ENCODE data around the gene ILF2.
"Not testable (repeated sequence)": the region's sequence is repeated elsewhere in the genome, so short reads cannot be mapped to it uniquely, and the experiment has no call there.

The ILF2 gene

DNA sequence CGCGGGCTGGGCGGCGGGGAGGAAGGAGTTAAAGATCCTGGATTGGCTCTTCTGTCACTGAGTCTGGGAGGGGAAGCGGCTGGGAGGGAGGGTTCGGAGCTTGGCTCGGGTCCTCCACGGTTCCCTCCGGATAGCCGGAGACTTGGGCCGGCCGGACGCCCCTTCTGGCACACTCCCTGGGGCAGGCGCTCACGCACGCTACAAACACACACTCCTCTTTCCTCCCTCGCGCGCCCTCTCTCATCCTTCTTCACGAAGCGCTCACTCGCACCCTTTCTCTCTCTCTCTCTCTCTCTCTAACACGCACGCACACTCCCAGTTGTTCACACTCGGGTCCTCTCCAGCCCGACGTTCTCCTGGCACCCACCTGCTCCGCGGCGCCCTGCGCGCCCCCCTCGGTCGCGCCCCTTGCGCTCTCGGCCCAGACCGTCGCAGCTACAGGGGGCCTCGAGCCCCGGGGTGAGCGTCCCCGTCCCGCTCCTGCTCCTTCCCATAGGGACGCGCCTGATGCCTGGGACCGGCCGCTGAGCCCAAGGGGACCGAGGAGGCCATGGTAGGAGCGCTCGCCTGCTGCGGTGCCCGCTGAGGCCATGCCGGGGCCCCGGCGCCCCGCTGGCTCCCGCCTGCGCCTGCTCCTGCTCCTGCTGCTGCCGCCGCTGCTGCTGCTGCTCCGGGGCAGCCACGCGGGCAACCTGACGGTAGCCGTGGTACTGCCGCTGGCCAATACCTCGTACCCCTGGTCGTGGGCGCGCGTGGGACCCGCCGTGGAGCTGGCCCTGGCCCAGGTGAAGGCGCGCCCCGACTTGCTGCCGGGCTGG is 7.9 kb upstream of the ILF2 start, which contains the start of gene NPR1:
NPR1 (plus strand) TSS at position 170 of the 818 bp plus-strand sequence; CDS start at position 591, 421 bp downstream.
- DNase-seq: no peak

DNA sequence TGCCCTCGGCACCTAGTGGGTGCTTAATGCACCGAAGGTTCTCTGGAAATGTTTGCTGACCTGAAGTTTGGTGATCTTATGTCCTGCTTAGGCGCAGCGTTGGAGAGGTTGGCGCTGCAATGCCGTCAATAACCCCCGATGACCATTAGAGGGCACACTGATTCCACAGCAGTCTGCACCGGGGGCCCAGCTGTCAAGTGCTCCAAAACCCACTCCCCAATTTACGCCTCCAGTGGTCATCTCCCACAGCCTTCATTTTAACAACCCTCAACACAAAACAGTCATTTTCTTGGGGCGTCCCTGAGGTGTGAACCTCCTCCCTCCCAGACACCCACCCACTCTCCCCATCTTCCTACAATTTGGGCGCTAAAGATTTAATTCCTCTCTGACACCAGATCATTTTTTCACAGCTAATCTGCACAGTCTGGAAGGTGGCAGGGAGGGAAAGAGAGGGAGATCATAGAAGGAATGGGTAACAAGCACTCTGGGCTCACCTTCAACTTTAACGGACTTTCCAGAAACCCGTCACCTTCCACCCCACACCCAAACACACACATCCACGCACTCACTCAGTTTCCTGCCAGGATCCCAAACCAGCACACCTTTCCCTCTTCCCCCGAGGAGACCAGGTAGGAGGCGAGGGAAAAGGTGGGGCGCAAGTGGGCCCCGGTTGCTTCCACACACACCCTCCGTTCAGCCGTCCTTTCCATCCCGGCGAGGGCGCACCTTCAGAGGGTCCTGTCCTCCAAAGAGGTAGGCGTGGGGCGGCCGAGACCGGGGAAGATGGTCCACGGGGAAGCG is 7.1 kb upstream of the ILF2 start:
- peak; percentile 59 for DNase-seq

DNA sequence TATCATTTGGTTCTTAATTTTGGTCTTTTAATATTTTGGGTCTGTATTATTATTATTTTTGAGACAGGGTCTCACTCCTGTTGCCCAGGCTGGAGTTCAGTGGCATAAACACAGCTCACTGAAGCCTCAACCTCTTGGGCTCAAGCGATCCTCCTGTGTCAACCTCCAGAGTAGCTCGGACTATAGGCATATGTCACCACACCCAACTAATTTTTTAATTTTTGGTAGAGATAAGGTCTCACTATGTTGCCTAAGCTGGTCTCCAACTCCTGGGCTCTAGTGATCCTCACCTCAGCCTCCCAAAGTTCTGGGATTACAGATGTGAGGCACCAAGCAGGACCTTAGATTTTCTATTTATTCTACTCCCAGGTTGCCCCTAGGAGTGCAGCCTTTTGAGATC is 2.7 kb upstream of the ILF2 start:
- no peak for DNase-seq

DNA sequence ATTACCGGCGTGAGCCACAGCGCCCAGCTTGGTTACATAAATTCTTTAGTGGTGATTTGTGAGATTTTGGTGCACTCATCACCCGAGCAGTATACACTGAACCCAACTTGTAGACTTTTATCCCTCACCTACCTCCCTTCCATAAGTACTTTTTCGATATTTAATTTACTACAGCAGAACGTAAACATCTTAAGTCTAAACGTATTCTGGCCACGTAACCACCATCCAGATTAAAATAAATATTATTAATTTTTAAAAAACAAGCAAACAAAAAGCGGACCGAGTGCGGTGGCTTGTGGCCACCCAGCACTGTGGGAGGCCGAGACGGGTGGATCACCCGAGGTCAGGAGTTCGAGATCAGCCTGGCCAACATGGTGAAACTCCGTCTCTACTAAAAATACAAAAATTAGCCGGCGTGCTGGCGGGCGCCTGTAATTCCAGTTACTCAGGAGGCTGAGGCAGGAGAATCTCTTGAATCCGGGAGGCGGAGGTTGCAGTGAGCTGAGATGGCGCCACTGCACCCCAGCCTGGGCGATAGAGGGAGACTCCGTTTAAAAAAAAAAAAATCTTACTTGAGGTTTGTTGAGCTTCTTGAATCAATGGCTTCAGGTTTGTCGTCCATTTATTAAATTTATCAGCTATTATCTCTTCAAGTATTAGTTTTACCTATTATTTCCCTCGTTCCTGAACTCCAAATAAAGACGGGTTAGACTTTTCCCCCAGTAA is 998 bp upstream of the ILF2 start:
- DNase-seq: peak; percentile 55

DNA sequence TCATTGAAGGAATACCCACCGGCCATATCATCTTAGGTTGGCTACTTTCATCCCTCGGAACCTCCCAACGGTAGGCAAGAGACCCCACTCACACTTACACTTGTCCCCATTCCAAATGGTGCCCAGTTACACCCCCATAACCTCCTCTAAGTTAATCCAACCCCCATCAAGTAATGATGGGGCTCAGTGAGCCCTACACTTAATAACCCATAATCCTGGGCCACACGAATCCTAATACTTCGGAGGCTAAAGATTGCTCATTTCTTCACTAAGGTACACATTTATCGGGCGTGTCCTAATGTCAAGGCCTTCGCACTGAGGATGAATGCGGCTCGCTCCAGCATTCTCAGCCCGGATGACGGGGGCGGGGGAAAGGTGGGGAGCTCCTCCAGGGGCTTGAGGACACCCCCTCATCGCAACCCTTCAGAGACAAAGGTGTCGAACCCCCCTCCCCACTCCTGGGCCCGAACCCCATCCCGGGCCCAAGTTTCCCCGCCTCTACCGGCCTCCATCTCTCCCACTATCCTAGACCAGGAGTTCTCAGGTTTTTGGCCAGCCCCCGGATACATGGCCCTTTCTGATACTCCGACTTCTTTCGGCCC is 435 bp downstream of the ILF2 start:
- DNase-seq: no peak

DNA sequence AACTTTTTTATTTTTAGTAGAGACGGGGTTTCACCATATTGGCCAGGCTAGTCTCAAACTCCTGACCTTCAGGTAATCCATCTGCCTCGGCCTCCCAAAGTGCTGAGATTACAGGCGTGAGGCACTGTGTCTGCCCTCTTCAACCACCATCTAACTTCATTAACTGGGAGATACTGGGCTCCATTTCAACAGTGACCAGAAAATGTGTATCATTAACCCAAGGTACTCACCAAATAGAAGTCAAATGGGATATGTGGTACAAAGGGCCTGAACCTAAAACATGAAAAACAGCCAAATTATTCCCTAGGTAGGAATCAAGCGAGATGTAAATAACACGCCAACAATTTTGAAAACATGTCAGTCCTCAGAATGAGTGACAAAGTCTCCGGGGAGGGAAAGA is 1.2 kb downstream of the ILF2 start:
- no peak for DNase-seq

DNA sequence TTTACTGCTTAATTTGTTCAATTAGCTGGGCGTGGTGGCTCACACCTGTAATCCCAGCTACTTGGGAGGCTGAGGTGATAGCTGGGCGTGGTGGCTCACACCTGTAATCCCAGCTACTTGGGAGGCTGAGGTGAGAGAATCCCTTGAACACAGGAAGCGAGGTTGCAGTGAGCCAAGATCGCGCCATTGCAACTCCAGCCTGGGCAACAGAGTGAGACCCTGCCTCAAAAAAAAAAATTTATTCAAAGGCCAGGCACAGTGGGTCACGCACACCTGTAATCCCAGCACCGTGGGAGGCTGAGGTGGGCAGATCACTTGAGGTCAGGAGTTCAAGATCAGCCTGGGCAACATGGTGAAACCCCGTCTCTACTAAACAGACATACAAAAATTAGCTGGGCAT is 2.1 kb downstream of the ILF2 start:
- DNase-seq: not testable (repeated sequence)

DNA sequence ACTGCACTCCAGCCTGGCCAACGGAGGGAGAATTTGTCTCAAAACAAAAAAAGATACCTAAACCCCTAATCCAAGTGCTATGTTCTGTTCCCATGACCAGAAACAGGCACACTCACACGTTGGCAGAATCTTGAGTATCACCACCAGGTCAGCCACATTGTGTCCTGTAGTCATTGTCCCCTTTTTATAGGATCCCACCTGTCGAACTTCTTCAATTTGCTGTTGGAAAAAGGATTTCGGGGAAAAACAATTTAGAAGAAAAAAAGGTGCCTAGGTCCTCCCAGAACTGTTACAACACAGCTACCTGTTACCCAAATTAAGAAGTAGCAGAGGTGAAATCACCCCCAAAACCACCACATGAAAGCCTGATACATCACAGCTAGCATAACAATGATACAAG is 3.4 kb downstream of the ILF2 start:
- DNase-seq: no peak

DNA sequence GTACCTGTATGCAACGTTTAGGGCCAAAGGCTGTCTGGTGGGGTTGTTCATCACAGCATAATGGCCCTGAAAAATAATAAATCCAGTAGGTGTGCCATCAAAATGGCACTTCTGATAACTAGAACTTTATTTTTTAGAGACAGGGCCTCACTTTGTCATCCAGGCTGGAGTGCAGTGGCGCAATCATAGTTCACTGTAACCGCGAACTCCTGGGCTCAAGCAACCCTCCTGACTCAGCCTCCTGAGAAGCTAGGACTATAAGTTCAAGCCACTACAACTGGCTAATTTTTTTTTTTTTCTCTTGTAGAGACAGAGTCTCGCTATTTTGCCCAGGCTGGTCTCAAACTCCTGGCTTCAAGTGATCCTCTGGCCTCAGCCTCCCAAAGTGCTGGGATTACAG is 7.6 kb downstream of the ILF2 start:
- DNase-seq: no peak

DNA sequence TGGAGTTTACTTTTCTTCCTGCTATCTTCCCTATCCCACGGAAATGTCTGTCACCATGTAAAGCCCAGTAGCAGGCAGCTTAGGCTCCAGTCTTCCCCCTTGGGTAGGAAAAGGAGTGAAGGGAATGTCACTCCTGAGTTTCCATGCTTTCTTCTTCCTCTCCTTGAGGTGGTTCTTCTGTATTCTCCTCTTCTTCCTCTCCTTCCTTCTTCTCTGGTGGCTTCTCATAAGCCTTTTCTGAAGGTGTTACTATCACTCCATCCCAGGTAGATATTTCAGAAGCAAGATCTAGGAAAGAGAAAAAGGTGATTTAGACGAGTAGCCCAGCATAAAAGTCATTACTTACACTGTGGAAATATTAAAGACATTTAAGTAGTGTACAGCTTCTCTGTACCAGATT is 8.5 kb downstream of the ILF2 start:
- no peak for DNase-seq

DNA sequence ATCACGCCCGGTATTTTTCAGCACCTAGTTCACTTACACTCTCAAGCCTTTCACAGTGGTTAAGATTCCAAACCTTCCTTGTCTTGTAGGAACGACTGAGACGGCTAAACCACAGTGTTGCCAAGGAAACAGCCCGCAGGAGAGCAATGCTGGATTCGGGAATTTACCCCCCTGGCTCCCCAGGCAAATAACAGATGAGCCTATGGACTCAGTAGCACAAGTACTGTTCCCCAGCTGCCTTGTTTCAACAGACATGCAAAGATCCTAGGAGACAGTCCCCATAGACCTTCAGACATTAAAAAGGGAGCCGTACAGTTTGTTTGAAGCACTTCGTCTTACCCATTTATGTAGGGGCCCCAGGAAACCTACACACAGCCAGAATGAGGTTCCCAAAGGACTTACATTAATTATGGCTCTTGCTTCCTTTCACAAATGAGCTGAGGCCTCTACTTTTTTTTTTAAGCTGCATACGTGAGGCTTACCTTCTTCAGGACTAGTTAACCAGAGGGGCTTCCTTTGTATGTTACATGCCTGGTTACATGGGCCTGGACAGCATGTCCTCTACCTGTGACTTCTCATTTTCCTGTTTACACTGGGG is 9.6 kb downstream of the ILF2 start:
- DNase-seq: no peak

DNA sequence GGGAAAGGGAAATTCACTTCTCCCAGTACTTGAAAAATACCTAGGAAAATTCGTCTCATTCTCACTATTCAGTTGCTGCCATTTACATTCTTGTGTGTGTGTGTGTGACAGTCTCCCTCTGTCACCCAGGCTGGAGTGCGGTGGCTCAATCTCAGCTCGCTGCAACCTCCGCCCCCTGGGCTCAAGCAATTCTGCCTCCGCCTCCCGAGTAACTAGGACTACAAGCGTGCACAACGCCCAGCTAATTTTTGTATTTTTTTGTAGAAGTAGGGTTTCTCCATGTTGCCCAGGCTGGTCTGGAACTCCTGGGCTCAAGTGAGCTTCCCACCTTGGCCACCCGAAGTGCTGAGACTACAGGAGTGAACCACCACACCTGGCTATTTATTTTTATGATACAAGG is 11.1 kb downstream of the ILF2 start:
- DNase-seq: no peak

DNA sequence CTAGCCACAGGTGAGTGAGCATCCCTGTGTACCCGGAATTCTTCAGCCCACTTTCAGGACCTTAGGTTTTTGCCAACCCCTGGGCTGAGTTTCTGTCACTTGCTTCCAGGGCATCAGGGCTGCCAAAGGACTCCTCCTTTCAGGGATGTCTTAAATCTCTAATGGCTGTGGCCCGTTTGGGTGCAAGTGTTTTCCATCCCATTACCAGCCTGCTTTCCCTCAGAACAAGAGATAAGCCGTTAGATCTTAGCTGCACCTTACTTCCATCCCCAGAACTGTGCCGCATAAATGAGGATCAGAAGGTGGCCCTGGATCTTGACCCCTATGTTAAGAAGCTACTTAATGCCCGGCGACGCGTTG is 11.6 kb downstream of the ILF2 start:
- no peak for DNase-seq

DNA sequence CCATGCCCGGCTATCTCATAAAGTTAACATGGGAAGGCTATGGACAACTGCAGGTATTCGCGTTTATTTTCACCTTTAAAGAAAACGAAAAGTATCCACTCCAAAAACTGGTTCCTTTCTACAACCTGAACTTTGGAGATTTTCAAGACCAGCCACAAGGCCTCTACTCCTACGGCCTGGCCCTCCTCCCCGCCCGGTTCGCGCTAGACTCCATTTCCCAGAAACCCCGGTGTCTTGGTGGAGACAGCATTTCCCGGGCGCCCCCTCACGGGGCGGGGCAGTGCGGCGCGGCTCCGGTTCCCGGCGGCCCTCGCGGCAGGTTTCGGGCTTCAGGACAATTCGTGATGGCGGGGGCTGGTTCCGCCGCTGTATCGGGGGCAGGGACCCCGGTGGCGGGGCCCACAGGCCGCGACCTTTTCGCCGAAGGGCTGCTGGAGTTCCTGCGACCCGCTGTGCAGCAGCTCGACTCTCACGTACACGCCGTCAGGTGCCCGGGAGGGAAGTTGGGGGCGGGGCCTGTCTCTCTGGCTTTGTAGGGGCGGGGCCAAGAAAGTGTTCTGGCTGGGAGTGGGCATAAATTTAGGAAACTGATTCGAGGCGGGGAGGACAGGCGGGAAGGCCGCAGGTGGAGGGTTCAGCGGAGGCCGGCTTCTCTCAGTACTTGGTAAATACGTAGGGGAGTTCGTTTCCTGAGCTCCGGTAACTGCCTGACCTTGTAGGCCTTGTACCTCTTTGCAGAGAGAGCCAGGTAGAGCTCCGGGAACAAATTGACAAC is 12.2 kb downstream of the ILF2 start, which contains the start of gene SNAPIN:
SNAPIN (plus strand) TSS at position 304 of the 775 bp plus-strand sequence; CDS start at position 345, 41 bp downstream.
- peak; percentile 70 for DNase-seq

DNA sequence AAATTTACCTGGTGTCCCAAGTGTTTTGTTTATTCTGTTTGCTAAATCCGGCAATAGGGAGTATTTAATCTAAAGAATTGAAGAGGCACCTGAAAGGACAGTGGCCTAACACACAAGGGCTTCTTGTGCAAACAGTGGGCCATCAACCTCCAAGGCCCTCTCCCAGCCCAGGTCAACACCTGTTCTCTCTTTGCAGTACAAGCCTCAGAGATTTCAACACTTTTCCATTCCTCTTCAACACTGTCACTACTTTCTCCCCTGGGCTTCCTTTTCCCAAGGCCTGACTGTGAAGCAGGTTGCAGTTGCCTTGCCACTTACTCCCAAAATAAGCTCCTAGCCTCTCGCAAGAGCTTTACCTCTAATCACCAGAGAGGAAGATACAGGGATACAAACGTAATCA is 15.5 kb downstream of the ILF2 start:
- DNase-seq: no peak

DNA sequence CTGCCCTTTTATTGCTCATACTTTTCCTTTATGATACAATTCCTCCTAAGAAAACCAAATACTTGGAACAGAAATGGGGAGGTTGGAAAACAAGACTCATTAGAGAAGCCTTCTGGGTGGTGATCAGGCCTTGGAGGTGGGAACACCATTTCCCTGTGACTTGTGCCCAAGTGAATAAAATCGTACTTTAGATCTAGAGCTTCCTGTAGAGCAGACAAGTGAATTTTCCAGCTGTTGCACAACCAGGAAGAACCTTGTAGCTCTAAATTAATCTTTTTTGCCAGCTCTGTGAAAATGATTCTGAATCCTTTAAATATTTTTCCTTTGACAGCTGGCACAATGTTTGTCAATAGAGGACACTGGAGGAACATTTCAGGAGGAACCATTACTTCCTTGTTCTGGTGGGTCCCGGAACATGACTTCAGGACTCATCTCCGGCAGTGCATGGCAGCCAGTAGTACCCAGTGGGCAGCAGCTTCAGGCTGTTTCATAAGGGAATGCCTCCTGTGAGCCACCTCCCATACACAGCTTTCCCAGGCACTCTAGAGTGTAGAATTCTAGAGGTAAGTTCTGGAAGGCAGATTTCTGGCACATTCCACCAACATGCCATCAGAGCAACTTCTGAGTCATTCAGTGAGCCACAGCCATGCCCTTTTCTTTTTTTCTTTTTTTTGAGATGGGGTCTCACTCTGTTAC is 17.8 kb downstream of the ILF2 start:
- DNase-seq: no peak

DNA sequence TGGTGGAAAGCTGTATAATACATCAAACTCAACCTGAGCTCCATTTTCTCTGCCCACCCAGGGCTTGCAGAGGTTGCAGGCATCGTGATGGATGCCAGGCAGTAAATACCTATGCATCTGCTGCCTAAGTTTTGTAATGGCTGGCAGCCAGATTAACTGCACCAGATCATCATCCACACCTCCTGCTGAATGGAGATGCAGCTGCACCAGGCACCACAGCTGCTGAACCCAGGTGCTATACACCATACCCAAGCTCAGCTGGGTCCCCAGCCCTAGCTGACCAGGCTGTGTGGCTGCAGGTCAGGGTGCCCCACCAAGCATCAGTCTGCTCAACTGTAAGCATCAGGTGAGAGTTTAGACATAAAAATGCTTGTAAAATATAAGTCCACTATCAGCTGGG is 19.0 kb downstream of the ILF2 start:
- no peak for DNase-seq

DNA sequence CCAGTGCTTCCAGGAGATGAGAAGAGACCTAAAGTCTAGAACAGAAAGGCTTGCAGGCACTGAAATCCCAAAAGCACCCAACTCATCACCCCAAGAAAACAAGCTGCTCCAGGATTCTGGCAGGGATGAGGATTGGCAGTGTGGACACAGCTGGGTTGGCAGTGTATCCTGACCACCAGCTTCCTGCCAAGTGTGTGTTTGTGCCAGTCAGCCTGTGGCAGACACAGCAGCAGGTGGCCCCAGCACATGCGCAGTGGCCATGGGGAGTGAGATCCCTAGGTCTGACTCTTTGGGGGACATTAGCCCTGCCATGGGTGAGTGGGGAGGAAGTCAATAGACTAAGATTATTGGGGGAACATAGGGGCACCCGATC is 20.9 kb downstream of the ILF2 start:
- no peak for DNase-seq

DNA sequence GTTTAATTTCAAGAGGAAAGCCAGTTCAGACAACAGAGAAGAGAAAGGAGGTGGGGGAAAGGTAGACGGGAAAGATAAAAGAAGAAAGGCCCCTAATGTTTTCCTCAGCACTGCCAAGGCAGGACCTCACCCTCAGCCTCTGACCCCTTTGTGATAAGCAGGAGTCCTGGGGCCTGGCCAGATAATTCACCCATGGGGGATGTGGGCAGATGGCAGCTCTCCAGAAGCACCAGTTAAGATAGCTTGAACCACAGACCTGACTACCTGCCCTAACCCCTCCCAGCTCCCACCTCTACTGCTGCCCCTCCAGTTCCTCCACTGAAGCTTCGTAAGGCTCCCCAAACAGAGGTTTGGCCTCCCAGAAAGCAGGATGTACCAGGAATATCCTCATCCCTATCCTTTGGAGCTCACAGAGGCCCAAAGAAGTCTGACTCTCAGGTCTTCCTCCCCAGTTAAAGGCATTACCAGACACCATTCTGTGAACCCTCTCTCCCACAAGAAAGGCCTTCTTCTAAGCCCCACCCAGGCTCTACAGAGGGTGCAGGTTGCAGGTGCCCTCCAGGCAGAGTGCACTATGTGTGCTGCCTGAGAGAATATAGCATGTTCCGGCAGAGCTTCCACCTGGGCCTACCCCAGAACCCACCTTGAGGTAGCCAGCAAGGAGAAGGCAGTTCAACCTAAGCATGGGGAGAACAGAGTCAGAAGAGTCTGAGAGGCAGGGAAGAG is 21.5 kb downstream of the ILF2 start:
- DNase-seq: no peak

DNA sequence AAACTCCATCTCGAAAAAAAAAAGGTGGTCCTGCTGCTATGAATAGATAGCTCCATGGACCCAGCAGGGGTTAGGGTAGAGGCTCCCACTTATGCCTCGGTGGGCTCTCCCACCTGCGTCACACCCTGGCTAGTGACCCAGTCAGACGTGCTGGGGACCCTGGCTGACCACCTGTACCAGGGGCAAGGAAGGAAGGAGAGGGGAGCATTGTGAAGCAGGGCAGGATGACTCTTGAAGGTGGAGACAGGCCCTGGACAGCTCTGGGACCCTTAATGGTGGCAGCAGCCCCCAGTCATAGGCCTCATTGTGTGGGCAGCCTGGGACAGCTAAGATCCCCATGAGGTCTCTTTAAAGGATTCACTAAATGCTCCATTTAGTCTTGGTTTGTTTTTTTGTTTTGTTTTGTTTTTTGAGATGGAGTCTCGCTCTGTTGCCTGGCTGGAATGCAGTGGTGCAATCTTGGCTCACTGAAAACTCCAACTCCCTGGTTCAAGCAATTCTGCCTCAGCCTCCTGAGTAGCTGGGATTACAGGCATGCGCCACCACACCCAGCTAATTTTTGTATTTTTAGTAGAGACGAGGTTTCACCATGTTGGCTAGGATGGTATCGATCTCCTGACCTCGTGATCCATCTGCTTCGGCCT is 22.7 kb downstream of the ILF2 start:
- no peak for DNase-seq

Measured in NCI-H748 treated with DMSO at 0.1 percent for 48 hours (cell line).